ENCODE results near the gene MYLK.

- TF ChIP-seq POLR2A (IDR thresholded peaks at IDR 0.05) (no peak), EP300 (IDR thresholded peaks at IDR 0.05) (no peak), CTCF (IDR thresholded peaks at IDR 0.05) (no peak)
Measured at GRCh38 chr3:123684636-123685035, 199.5 kb downstream of the MYLK start.

Measured in suprapubic skin (tissue), 3 donors.